AG04450 (cell line): ENCODE measurements around the gene FADS2. TPM values are rescaled to one million over a fixed set of nuclear protein-coding genes. Genes with fewer than 3 reads are reported as not detected.

Experiments
- CTCF ChIA-PET: fragments of 300-600, 350-600 bp; formaldehyde crosslinking; extraction: SDS; loops from one replicate; lab custom pipeline; 2022; ENCODE audit warnings: antibody characterized with exemption, inconsistent platforms; lab: Charles Lee
- POLR2A ChIA-PET: fragments of 350-600 bp; formaldehyde crosslinking; extraction: SDS; loops from one replicate; lab custom pipeline; 2021; ENCODE audit warnings: antibody characterized with exemption, inconsistent platforms; lab: Yijun Ruan, JAX
- DNase-seq: peaks from one replicate; pipeline ENCODE4 v3.0.0-alpha.2; 2011; ENCODE audit warnings: low read depth, low spot score
- H3K27ac ChIP-seq: one replicate; pipeline ENCODE4 v1.5.1; 2012; ENCODE audit warnings: low read depth, low read length, control low read depth
- H3K27me3 ChIP-seq: one replicate; pipeline ENCODE4 v1.6.0; 2012; ENCODE audit warnings: low read length; ENCODE audit not compliant: control insufficient read depth, insufficient read depth
- H3K4me3 ChIP-seq: 2 replicates; pipeline ENCODE4 v1.5.1; 2011; ENCODE audit warnings: mild to moderate bottlenecking, low read depth, low read length, control low read depth
- H3K9me3 ChIP-seq: 2 replicates; pipeline ENCODE4 v1.5.1; 2012; ENCODE audit warnings: low read length; ENCODE audit not compliant: control insufficient read depth, insufficient read depth
- CTCF ChIP-seq: IDR thresholded peaks from 2 replicates; pipeline ENCODE4 v1.5.1; 2011; ENCODE audit warnings: low read depth, low read length, control low read depth, inconsistent platforms
- polyA plus RNA-seq: library from polyadenylated mRNA; depleted of rRNA; stranded (reverse); fragments of >200 nt; gene quantifications from 2 replicates; pipeline ENCODE4 v1.2.3, GENCODE V29; 2011

The FADS2 gene
- polyA plus RNA-seq, 1 experiment = 183 TPM

GRCh38 chr11:61847914-61848581 lies 19.9 kb downstream of the FADS2 start:
- Histone ChIP-seq H3K4me3 (no peak overlapping the region), H3K27me3 (no peaks in the 10 kb centered on the region), H3K9me3 (no peaks in the 10 kb centered on the region), H3K27ac (no peak overlapping the region)
- no peak for TF ChIP-seq CTCF
- POLR2A ChIA-PET = interaction anchor here (0.7 kb wide), 1 partner anchor 20 kb away, joined by 3 read pairs; no protein-coding TSS in a partner anchor
- CTCF ChIA-PET = interaction anchor here (1.0 kb wide), 1 partner anchor 22 kb away, joined by 3 read pairs; no protein-coding TSS in a partner anchor
- DNase-seq = no peak

GRCh38 chr11:61848631-61849030 lies 20.5 kb downstream of the FADS2 start:
- CTCF ChIA-PET = interaction anchor here (1.0 to 1.4 kb wide), 2 partner anchors 22 to 260 kb away, joined by 3 to 4 read pairs; no protein-coding TSS in a partner anchor
- no peak for DNase-seq
- TF ChIP-seq CTCF = no peak
- no peaks in the 10 kb centered on the region for H3K9me3 ChIP-seq
- H3K4me3 ChIP-seq = no peak overlapping the region
- no peak overlapping the region for H3K27ac ChIP-seq
- POLR2A ChIA-PET = no interaction called here
- H3K27me3 ChIP-seq = no peaks in the 10 kb centered on the region

- no peak for TF ChIP-seq CTCF
- CTCF ChIA-PET = no interaction called here
- Histone ChIP-seq H3K27me3 (no peaks in the 10 kb centered on the region), H3K9me3 (no peaks in the 10 kb centered on the region), H3K27ac (no peak overlapping the region), H3K4me3 (no peak overlapping the region)
- POLR2A ChIA-PET = no interaction called here
- no peak for DNase-seq
These were observed 22.6 kb downstream of the FADS2 start for GRCh38 chr11:61850687-61851086.

- no peak for TF ChIP-seq CTCF
- Histone ChIP-seq H3K27ac (no peak overlapping the region), H3K27me3 (no peaks in the 10 kb centered on the region), H3K4me3 (no peak overlapping the region), H3K9me3 (no peaks in the 10 kb centered on the region)
- CTCF ChIA-PET = no interaction called here
- POLR2A ChIA-PET = no interaction called here
- no peak for DNase-seq
These were observed 23.2 kb downstream of the FADS2 start for GRCh38 chr11:61851113-61851899.

DNA sequence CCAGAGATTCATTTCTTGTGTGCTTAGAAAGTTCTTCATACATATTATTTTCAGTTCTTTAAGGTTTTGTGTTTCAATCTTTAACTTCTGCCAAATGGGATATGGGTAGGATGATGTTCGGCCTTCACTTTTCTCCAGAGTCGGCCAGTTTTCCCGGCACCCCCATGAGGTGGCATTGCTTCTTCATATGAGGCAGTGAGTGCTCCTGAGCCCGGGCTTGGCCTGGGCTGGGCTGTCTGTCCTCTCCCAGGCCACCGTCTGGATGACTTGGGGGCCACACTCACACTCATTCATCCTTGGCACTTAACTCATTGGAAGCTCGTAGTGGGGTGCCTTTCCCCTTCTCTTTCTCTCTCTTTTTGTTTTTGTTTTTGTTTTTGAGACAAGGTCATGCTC lies 23.8 kb downstream of the FADS2 start:
- POLR2A ChIA-PET = no interaction called here
- no peak for TF ChIP-seq CTCF
- Histone ChIP-seq H3K27me3 (no peaks in the 10 kb centered on the region), H3K4me3 (no peak overlapping the region), H3K9me3 (no peaks in the 10 kb centered on the region; the same call in 1 of the 2 replicates), H3K27ac (no peak overlapping the region)
- no peak for DNase-seq
- CTCF ChIA-PET = no interaction called here
